Heart right ventricle (tissue), 16 donors: ENCODE measurements around the gene TMEM164. TPM values are rescaled to one million over a fixed set of nuclear protein-coding genes. Genes with fewer than 3 reads are reported as not detected.

Experiments
- ATAC-seq, 8 donors: fragments of 200-7000 bp; cut with Tn5 transposase; one replicate each; pipeline ENCODE4 v1.9.1; 2020; ENCODE audit warnings: mild to moderate bottlenecking in 8 of 8, moderate library complexity in 8 of 8, moderate number of reproducible peaks in 1 of 8
- DNase-seq, 2 donors: peaks; one replicate each; pipeline ENCODE4 v3.0.0-alpha.2; 2020
- H3K27ac ChIP-seq, 10 donors: fragments of 200-600 bp; sonication (generic) in 2 of 10; one replicate each; pipeline versions ENCODE4 v1.5.0 to v1.8.0; 2020 to 2022; ENCODE audit warnings: mild to moderate bottlenecking in 3 of 10
- H3K27me3 ChIP-seq, 7 donors: fragments of 200-600 bp; one replicate each; pipeline ENCODE4 v1.8.0; 2021 to 2022; ENCODE audit warnings: mild to moderate bottlenecking in 2 of 7
- H3K36me3 ChIP-seq, 9 donors: fragments of 200-600 bp; sonication (generic) in 1 of 9; one replicate each; pipeline versions ENCODE4 v1.5.0 to v1.8.0; 2020 to 2022; ENCODE audit warnings: mild to moderate bottlenecking in 2 of 9
- H3K4me1 ChIP-seq, 9 donors: fragments of 200-600 bp; sonication (generic) in 1 of 9; one replicate each; pipeline versions ENCODE4 v1.5.0 to v1.8.0; 2020 to 2022; ENCODE audit warnings: mild to moderate bottlenecking in 4 of 9
- H3K4me3 ChIP-seq, 10 donors: fragments of 200-600 bp; sonication (generic) in 2 of 10; one replicate each; pipeline versions ENCODE4 v1.5.0 to v1.8.0; 2020 to 2022; ENCODE audit warnings: mild to moderate bottlenecking in 7 of 10, moderate library complexity in 2 of 10
- H3K9me3 ChIP-seq, 11 donors: fragments of 200-600 bp in 10 of 11; sonication (generic) in 2 of 11; one replicate each; pipeline versions ENCODE4 v1.5.0 to v1.8.0; 2013 to 2022; ENCODE audit warnings: mild to moderate bottlenecking in 2 of 11, control low read depth in 1 of 11, moderate library complexity in 1 of 11
- WGBS, 2 donors: extraction: QIAGEN DNeasy Blood & Tissue Kit; methylation state at CpG; one replicate each; pipeline ENCODE4 v1.1.7; 2013; ENCODE audit warnings: inconsistent platforms in 1 of 2; 5-methylcytosine and 5-hydroxymethylcytosine counted together
- intact Hi-C, 10 donors: fragments of 100-400 bp; cut with DNase I; formaldehyde crosslinking; loops; one replicate each; pipeline versions ENCODE4 v1.11.1 to v1.14.2; 2022
- polyA plus RNA-seq, 2 donors: library from polyadenylated mRNA; stranded (reverse); fragments of 200-250 nt; gene quantifications; one replicate each; pipeline ENCODE4 v1.2.3, GENCODE V29; 2013
- total RNA-seq, 10 donors: library from RNA; stranded (reverse); fragmentation: NEBNext Ultra II Directional in 3 of 10; extraction: Animal tissue kit (Norgen Biotek cat#: 25700) in 3 of 10; gene quantifications; one replicate each; pipeline versions ENCODE4 v1.2.1 to v1.2.4, GENCODE V29; 2021 to 2023
- TF ChIP-seq, protein P1 (sequence below), 9 donors: fragments of 200-600 bp; sonication (generic) in 2 of 9; IDR thresholded peaks; one replicate each; pipeline versions ENCODE4 v1.5.0 to v1.8.0; 2021 to 2022; ENCODE audit warnings: antibody characterized with exemption in 9 of 9, mild to moderate bottlenecking in 5 of 9, moderate library complexity in 1 of 9
- donor health status: Arrhythmogenic right ventricular cardiomyopathy.
- donor health status: ischemic (EF 13 %, LVEDD 7.1; RV severe dilation, severe dysfunction).
- donor health status: healthy with polysubstance abuse.
- donor health status: DM: no; HTN: yes; CAD: no.
- donor health status: DM: no; HTN: no; CAD: no.
- donor health status: ischemic (EF 25% LVEDD 6.9; RV normal size, moderate dysfunction).
- donor health status: ischemic (EF 25% LVEDD 5.7; RV mildly dilated, moderate dysfunction).
- donor health status: healthy.
- donor health status: DM: yes; HTN: yes; CAD: no.
- donor health status: Ischemic cardiomyopathy.
- donor health status: ischemic (EF 35%, LVEDD 5.7; RV mildly dilated, moderate dysfunction).
- donor health status: nonischemic (EF 11% LVEDD 7.7; RV severe dilation, severe dysfunction).
- donor health status: DM: yes; HTN: yes; CAD: no.
- donor health status: PGD.
- donor health status: ischemic (EF 29% LVEDD 5.4; RV normal size, mild dysfunction).
- donor health status: nonischemic (EF 23%, LVEDD 6.1; RV moderate dilation, normal function).

TMEM164 gene
- total and polyA plus RNA-seq, 12 donors, result 9.7 to 60.6 (median 48.1) TPM

DNA sequence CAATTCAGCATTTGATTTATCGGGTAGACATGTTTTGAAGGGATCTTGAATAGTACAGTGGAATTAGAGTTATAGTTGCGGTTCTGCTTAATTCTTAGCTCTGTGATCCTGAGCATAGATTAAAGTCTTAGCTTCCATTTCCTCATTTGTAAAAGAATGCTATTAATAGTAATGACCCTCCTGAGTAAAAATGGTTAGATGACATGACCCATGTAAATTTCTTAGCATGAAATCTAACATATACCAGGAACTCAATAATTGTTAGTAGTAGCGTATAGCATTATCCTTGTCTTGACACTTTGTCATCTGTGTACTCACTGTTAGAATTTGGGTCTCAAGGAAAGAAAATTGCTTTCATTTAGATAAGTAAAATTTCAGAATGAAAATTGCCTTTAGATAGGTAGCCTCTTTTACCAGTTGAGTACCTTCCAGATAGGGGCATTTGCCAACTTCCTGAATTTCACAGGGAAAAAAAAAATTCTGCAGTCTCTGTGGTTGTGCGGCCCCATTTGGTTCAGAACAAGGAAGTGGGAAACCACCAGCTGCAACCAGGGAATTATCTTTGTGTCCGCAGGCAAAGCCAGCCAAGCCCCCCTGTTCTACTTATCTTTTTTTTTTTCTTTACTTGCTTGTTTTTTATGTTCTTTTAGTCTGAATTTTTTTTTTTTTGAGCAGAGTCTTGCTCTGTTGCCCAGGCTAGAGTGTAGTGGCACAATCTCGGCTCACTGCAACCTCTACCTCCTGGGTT is 86.9 kb downstream of the TMEM164 start:
- H3K27me3 ChIP-seq, result peaks cover 0 to 24% (median 0%) of the 10 kb centered on the region in 7 donors

DNA sequence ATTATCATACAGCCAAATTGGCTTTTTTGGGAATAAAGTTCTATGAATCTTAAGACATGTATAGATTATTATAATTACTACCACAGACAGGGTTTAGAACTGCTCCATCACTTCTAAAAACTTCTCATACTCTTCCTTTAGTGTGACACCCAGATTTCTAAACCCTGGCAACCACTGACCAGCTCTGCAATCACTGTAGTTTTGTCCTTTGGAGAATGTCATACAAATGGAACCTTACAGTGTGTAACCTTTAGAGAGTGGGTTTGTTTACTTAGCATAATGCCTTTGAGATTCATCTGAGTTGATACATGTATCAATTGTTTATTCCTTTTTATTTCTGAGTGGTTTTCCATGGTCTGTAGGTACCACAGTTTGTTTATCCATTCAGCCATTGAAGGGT is 95.0 kb downstream of the TMEM164 start:
- peaks cover 0 to under 1% (median 0%) of the 10 kb centered on the region in 9 donors for H3K4me1 ChIP-seq
- no peak overlapping the region for H3K4me3 ChIP-seq
- ATAC-seq, result peak in 1 of 8 donors; percentile 47
- intact Hi-C loops, result no loop called here
- H3K27ac ChIP-seq, result peak overlapping the region in 1 of 10 donors; percentile 15
- H3K9me3 ChIP-seq, result no peaks in the 10 kb centered on the region
- no peak for DNase-seq
- TF ChIP-seq, protein P1, sequence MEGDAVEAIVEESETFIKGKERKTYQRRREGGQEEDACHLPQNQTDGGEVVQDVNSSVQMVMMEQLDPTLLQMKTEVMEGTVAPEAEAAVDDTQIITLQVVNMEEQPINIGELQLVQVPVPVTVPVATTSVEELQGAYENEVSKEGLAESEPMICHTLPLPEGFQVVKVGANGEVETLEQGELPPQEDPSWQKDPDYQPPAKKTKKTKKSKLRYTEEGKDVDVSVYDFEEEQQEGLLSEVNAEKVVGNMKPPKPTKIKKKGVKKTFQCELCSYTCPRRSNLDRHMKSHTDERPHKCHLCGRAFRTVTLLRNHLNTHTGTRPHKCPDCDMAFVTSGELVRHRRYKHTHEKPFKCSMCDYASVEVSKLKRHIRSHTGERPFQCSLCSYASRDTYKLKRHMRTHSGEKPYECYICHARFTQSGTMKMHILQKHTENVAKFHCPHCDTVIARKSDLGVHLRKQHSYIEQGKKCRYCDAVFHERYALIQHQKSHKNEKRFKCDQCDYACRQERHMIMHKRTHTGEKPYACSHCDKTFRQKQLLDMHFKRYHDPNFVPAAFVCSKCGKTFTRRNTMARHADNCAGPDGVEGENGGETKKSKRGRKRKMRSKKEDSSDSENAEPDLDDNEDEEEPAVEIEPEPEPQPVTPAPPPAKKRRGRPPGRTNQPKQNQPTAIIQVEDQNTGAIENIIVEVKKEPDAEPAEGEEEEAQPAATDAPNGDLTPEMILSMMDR (IDR thresholded peaks at IDR 0.05), result no peak
- peaks cover 0 to 9% (median 0%) of the 10 kb centered on the region in 7 donors for H3K27me3 ChIP-seq
- peaks cover 0 to 6% (median 0%) of the 10 kb centered on the region in 9 donors for H3K36me3 ChIP-seq

More for the DNA sequence above, 86.9 kb downstream of the TMEM164 start:
- 89 to 91% methylated on average over 6 of the region's 6 CpGs for WGBS, 2 donors
- Histone ChIP-seq H3K9me3 (no peaks in the 10 kb centered on the region), H3K36me3 (no peaks in the 10 kb centered on the region), H3K27ac (no peak overlapping the region), H3K4me3 (no peak overlapping the region), H3K4me1 (peaks cover 0 to 47% (median 15%) of the 10 kb centered on the region in 9 donors)
- no peak for DNase-seq
- no peak for ATAC-seq
- TF ChIP-seq, protein P1 (IDR thresholded peaks at IDR 0.05), result no peak
- intact Hi-C loops, result no loop called here

DNA sequence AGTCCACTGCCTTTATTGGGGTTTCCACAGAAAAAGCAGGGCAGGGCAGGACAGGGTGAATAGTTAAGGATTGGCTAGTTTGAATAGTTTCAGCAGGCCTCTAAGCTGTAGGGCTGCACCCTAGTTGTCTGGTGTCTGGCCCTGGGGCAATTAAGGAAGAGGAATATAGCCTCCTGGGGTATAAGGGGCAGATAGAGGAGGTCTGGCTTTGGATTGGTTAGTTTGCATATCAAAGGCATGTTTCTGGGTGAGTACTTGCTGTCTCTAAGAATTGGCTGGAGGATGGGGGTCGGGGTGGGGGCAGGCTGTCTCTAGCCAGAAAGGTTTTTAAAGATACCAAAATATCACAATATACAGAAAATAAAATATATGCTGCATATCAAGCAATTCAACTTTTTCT is 100.4 kb downstream of the TMEM164 start:
- no peaks in the 10 kb centered on the region for H3K36me3 ChIP-seq
- no peak overlapping the region for H3K27ac ChIP-seq
- DNase-seq (no peak), ATAC-seq (no peak)
- TF ChIP-seq, protein P1 (IDR thresholded peaks at IDR 0.05), result no peak
- 83 to 97% methylated on average over 1 of the region's 1 CpG for WGBS, 2 donors
- peaks cover 0 to 8% (median 0%) of the 10 kb centered on the region in 9 donors for H3K4me1 ChIP-seq
- peaks cover 0 to 9% (median 0%) of the 10 kb centered on the region in 7 donors for H3K27me3 ChIP-seq
- intact Hi-C loops, result no loop called here
- H3K4me3 ChIP-seq, result no peak overlapping the region
- H3K9me3 ChIP-seq, result no peaks in the 10 kb centered on the region

DNA sequence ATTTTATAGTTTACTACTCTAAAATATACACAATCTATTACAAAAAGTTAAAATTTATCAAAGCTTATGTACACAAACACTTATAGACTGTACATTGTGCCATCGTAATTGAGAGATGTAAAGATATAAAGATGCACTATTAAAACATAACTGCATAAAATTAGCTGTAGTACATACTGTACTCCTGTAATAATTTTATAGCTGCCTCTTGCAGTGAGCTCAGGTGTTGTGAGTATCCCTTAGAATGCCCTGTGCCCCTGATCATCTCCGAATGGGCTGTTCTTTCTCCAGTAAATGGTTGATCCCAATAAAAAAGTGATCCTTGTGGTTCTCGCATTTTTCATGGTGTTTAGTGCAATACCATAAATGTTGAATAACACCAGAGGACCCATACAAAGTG is 101.2 kb downstream of the TMEM164 start:
- no peak overlapping the region for H3K27ac ChIP-seq
- ATAC-seq (no peak), DNase-seq (no peak)
- H3K36me3 ChIP-seq, result no peaks in the 10 kb centered on the region
- H3K4me1 ChIP-seq, result peaks cover 0 to 8% (median 0%) of the 10 kb centered on the region in 9 donors
- 94% methylated on average over 3 of the region's 3 CpGs for WGBS, 2 donors
- intact Hi-C loops, result no loop called here
- peaks cover 0 to 9% (median 0%) of the 10 kb centered on the region in 7 donors for H3K27me3 ChIP-seq
- H3K9me3 ChIP-seq, result no peaks in the 10 kb centered on the region
- H3K4me3 ChIP-seq, result no peak overlapping the region
- TF ChIP-seq, protein P1 (IDR thresholded peaks at IDR 0.05), result no peak
